Thoracic aorta (tissue), 2 donors: ENCODE measurements around the gene LHCGR. TPM values are rescaled to one million over a fixed set of nuclear protein-coding genes. Genes with fewer than 3 reads are reported as not detected.

Experiments used
- ATAC-seq: fragments of 150-250 bp; one replicate; pipeline ENCODE4 v1.8.0; 2017; ENCODE audit warnings: low read depth; ENCODE audit not compliant: insufficient number of reproducible peaks, low FRiP score
- DNase-seq: peaks from one replicate; pipeline ENCODE4 v3.0.0-alpha.2; 2020; ENCODE audit warnings: low spot score
- H3K27ac ChIP-seq, 2 donors: fragments of 200-600 bp; sonication (generic); 1 replicate in 1 of 2; 2 replicates in 1 of 2; pipeline ENCODE4 v1.5.1; 2016; ENCODE audit warnings: mild to moderate bottlenecking in 2 of 2, moderate library complexity in 2 of 2
- H3K27me3 ChIP-seq: fragments of 200-600 bp; sonication (generic); replicated peaks from 2 replicates; pipeline ENCODE4 v1.6.0; 2016; ENCODE audit warnings: mild to moderate bottlenecking; ENCODE audit not compliant: insufficient read depth
- H3K36me3 ChIP-seq: fragments of 200-600 bp; sonication (generic); one replicate; pipeline ENCODE4 v1.5.1; 2016
- H3K4me1 ChIP-seq, 2 donors: fragments of 200-600 bp; sonication (generic); 1 replicate in 1 of 2; 2 replicates in 1 of 2; pipeline versions ENCODE4 v1.5.1 to v1.6.0; 2016; ENCODE audit warnings: low read depth in 2 of 2, mild to moderate bottlenecking in 1 of 2; ENCODE audit not compliant: control insufficient read depth in 1 of 2
- H3K4me3 ChIP-seq: fragments of 200-600 bp; sonication (generic); 2 replicates; pipeline ENCODE4 v1.5.1; 2016; ENCODE audit warnings: mild to moderate bottlenecking
- H3K9me3 ChIP-seq: fragments of 200-600 bp; sonication (generic); 2 replicates; pipeline ENCODE4 v1.5.1; 2016
- CTCF ChIP-seq: fragments of 200-600 bp; sonication (generic); IDR thresholded peaks from one replicate; pipeline ENCODE4 v1.5.1; 2019; ENCODE audit warnings: antibody characterized with exemption
- total RNA-seq, 2 donors: library from RNA; depleted of rRNA; stranded (reverse); fragments of >200 nt; gene quantifications; one replicate each; pipeline versions ENCODE4 v1.1.0 to v1.2.3, GENCODE V29; 2016

LHCGR gene
- total RNA-seq, 2 donors from 2014 or later: not detected

- no peaks in the 10 kb centered on the region for H3K36me3 ChIP-seq
- H3K4me1 ChIP-seq: no peaks in the 10 kb centered on the region
- ATAC-seq: no peak
- no peak overlapping the region for H3K27ac ChIP-seq
- DNase-seq: no peak
- no peaks in the 10 kb centered on the region for H3K9me3 ChIP-seq
- no peaks in the 10 kb centered on the region for H3K27me3 ChIP-seq
- H3K4me3 ChIP-seq: no peak overlapping the region
- no peak for TF ChIP-seq CTCF
These were observed 81.9 kb downstream of the LHCGR start for GRCh38 chr2:48673581-48673980.

GRCh38 chr2:48668992-48669391, 86.5 kb downstream of the LHCGR start:
- no peak overlapping the region for H3K27ac ChIP-seq
- no peak for ATAC-seq
- no peak for TF ChIP-seq CTCF

GRCh38 chr2:48651158-48651790, 104.2 kb downstream of the LHCGR start:
- Histone ChIP-seq H3K4me1 (peaks cover 0 to 9% of the 10 kb centered on the region in 2 donors), H3K27me3 (no peaks in the 10 kb centered on the region), H3K27ac (no peak overlapping the region), H3K9me3 (no peaks in the 10 kb centered on the region), H3K36me3 (no peaks in the 10 kb centered on the region), H3K4me3 (no peak overlapping the region)
- DNase-seq (no peak), ATAC-seq (no peak)
- TF ChIP-seq CTCF: no peak

More at GRCh38 chr2:48668992-48669391, 86.5 kb downstream of the LHCGR start:
- H3K4me1 ChIP-seq: no peaks in the 10 kb centered on the region
- no peaks in the 10 kb centered on the region for H3K36me3 ChIP-seq
- H3K4me3 ChIP-seq: no peak overlapping the region
- no peaks in the 10 kb centered on the region for H3K27me3 ChIP-seq
- H3K9me3 ChIP-seq: no peaks in the 10 kb centered on the region
- no peak for DNase-seq

- no peaks in the 10 kb centered on the region for H3K36me3 ChIP-seq
- ATAC-seq: no peak
- no peak for DNase-seq
These were observed 117.3 kb downstream of the LHCGR start for GRCh38 chr2:48638261-48638660.

More at GRCh38 chr2:48638261-48638660, 117.3 kb downstream of the LHCGR start:
- H3K4me1 ChIP-seq: no peaks in the 10 kb centered on the region
- H3K27me3 ChIP-seq: no peaks in the 10 kb centered on the region
- H3K9me3 ChIP-seq: no peaks in the 10 kb centered on the region
- no peak overlapping the region for H3K27ac ChIP-seq
- no peak for TF ChIP-seq CTCF
- H3K4me3 ChIP-seq: no peak overlapping the region

Other genes with a start within 250 kb of the LHCGR start
- gene STON1, start 225.6 kb downstream of the LHCGR start, total RNA-seq: 10 to 100 TPM; 39.2 to 42.4 TPM
- 1 to 10 TPM in 1 of 2 donors, under 1 TPM in 1; 0.27 to 1.6 TPM for gene GTF2A1L, start 137.9 kb downstream of the LHCGR start, total RNA-seq